Activated CD4-positive, alpha-beta T cell treated with anti-CD3 and anti-CD28 coated beads, Interleukin-2, amount 50 U/mL, for 16 hours (primary cell): ENCODE data around the gene ZNF700.
"Not testable (repeated sequence)": the region's sequence is repeated elsewhere in the genome, so short reads cannot be mapped to it uniquely, and the experiment has no call there.

Source experiments
- DNase-seq: peaks from one replicate; pipeline ENCODE4 v3.0.0-alpha.2; 2020

The ZNF700 gene

DNA sequence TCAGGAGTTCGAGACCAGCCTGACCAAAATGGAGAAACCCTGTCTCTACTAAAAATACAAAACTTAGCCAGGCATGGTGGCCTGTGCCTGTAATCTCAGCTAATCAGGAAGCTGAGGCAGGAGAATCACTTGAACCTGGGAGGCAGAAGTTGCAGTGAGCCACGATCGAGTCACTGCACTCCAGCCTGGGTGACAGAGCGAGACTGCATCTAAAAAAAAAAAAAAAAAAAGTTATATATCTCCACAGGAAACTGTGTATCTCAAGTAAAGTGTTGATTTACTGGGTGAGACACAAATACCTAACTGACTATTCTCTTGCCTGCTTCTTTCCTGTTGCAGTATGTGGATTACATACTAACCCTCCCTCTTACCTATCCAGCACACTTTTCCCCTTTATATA lies 67.0 kb downstream of the ZNF700 start:
- not testable (repeated sequence) for DNase-seq

DNA sequence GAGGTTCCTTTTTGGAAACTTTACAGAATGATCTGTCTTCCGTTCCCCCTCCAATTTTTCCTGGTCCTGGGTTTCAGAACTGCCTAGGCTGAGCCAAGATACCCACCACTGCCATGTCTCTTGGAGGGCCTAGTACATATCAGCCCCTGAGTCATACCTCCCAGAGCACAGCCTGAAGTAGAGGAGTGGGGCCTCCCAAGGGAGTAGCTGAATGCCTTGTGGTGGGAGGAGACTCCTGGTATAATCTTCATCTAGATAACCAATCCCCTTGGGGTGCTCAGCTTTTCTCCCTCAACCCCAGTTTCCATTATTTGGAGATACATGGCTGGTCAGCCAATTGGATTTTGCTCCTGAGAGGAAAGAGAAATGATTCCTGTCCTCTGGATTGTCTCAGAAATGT lies 70.3 kb downstream of the ZNF700 start:
- DNase-seq = no peak
